GM19455 (cell line): ENCODE results near the gene TMCC1.
"Not testable (repeated sequence)": the region's sequence is repeated elsewhere in the genome, so short reads cannot be mapped to it uniquely, and the experiment has no call there.

Source experiments
- ATAC-seq: cut with Tn5 transposase; IDR thresholded peaks from one replicate; pipeline ENCODE4 v1.9.1; 2021; ENCODE audit not compliant: unreplicated experiment

TMCC1 gene

GRCh38 chr3:129689036-129689435 lies 204.5 kb downstream of the TMCC1 start:
- ATAC-seq = no peak

- no peak for ATAC-seq
Measured at GRCh38 chr3:129688271-129688895, 205.1 kb downstream of the TMCC1 start.

DNA sequence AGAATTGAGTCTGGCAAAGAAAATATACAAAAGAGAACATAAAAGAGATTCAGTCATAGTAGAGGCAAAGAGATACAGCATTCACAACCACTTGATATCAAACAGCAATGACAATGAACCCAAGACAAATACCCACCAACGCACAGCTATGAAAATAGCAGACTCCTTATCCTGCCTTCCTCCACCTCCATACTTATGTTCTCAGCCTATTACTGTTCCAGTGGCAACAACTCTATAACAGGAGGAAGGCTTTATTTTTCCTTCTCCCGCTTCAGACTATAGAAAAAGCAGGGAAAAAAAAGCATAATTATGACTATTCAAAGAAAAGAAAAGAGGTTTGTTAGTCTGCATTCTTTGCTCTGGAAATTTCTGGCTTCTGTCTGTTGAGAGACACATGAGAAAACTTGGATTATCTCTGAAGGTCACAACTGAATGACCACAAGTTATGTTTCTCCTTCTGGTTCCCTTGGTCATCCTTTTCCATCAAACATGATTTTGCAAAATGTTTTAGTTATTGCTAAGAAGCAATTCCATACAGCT lies 205.9 kb downstream of the TMCC1 start:
- ATAC-seq = no peak

GRCh38 chr3:129686941-129687340 lies 206.6 kb downstream of the TMCC1 start:
- no peak for ATAC-seq

- ATAC-seq = no peak
Measured at GRCh38 chr3:129684270-129684669, 209.2 kb downstream of the TMCC1 start.

DNA sequence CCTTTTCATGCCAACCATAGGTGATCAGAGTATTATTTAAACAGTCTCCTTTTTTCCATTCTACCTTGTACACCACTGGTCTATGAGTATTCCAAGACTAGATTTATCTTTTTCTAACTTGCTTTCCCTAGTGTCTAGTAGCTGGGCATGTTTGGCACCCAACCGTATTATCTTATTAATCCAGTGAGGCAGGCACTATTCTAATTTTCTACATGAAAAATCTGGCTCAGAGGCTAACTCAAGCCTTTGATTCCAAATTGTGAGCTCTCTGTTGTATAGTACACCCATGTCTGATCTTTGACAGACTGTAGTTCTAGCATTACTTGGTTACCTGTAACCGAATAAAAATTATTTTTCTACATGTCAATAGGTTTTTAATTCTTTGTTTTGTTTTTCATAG lies 210.3 kb downstream of the TMCC1 start:
- ATAC-seq = no peak

DNA sequence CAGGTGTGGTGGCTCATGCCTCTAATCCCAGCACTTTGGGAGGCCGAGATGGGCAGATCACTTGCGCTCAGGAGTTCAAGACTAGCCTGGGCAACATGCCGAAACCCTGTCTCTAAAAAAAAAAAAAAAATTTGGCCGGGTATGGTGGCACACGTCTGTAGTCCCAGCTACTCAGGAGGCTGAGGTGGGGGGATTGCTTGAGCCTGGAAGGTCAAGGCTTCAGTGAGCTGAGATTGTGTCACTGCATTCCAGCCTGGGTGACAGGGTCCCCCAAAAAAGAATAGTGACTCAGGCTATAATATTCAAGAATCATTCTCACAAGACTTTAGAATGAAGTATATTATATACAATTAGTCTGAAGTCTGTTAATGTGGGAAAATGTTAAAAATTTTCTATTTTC lies 216.5 kb downstream of the TMCC1 start:
- ATAC-seq = no peak

DNA sequence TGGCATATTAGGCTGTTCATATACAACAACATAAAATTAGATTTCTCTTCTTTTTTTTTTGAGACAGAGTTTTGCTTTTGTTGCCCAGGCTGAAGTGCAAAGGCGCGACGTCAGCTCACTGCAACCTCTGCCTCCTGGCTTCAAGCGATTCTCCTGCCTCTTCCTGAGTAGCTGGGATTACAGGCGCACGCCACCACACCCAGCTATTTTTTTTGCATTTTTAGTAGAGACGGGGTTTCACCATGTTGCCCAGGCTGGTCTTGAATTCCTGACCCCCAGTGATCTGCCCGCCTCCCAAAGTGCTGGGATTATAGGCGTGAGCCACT lies 218.8 kb downstream of the TMCC1 start:
- ATAC-seq = not testable (repeated sequence)

- no peak for ATAC-seq
Measured at GRCh38 chr3:129673897-129674797, 219.4 kb downstream of the TMCC1 start.

DNA sequence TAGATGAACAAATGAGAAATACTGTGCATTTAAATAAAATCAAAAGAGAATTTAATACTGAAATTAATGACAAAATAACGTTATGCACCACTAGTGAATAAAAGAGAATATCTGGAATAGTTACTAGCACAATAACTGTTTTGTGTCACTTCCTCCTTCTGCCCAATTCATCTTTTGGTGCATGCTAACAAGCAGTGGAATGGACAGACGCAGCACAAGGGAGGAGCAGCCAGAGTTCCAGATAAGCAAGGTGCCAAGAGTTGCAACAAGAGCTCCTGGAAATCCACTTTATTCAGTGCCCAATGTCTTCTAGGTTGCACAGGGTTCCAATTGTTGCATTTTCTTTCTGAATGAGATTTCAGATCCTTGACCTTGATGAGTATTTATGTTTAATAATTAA lies 220.5 kb downstream of the TMCC1 start:
- ATAC-seq = no peak

DNA sequence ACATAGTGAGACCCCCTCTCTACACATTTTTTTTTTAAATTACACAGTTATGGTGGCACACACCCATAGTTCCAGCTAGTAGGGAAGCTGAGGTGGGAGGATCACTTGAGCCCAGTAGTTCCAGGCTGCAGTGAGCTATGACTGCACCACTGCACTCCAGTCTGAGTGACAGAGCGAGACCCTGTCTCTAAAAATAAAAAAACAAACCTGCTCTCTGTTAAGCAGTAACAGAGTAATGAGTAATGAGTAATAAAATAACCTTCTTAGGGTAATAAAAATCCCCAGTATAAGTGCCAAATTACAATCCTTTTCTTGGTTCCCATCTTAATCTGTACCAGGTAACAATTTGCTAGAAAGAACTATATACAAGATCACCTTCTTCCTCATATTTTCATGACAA lies 221.1 kb downstream of the TMCC1 start:
- ATAC-seq = no peak

- ATAC-seq = no peak
Measured at GRCh38 chr3:129665024-129665768, 228.3 kb downstream of the TMCC1 start.

DNA sequence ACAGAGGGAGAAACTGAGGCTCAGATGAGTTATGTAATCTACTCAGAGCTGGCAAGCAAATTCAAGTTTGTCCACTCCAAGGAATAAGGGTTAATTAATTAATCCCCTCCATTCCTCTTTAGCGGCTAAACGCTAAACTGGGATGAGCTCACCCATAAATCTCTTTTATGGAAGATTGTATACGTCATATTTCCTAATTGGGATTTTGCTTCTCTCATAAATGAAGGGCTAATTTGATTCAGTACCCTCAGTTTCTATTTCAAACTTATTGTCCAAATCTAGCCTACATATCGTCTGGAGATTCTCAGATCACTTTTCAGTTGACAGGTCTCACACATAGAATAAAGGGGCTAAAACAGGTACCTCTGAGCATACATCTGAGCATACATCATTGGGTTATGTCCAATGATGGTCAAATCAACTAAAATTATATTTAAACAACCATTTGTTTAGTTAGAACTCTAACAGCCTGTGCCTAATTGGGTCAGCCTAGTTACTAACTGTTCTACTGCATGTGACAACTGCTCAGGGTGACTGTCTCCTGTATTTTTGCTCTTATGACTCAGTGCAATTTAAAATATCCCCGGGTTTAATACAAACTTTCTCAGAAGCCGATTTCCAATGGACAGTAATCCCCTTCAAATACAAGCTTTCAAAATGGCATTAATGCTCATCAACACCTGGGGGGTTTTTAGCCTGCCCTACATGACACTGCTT lies 229.4 kb downstream of the TMCC1 start:
- no peak for ATAC-seq

GRCh38 chr3:129663045-129663446 lies 230.5 kb downstream of the TMCC1 start:
- ATAC-seq = no peak

DNA sequence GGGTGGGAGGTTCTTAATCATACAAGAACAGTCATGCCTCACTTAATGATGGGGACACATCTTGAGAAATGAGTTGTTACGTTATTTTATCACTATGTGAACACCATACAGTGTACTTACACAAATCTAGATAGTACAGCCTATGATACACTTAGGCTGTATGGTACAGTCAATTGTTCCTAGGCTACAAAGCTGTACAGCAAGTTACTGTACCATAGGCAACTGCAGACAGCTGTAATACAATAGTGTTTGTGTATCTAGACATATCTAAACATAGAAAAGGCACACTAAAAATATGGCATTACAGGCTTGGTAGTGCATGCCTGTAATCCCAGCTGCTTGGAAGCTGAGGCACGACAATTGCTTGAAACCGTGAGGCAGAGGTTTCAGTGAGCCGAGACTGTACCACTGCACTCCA lies 231.3 kb downstream of the TMCC1 start:
- ATAC-seq = no peak

DNA sequence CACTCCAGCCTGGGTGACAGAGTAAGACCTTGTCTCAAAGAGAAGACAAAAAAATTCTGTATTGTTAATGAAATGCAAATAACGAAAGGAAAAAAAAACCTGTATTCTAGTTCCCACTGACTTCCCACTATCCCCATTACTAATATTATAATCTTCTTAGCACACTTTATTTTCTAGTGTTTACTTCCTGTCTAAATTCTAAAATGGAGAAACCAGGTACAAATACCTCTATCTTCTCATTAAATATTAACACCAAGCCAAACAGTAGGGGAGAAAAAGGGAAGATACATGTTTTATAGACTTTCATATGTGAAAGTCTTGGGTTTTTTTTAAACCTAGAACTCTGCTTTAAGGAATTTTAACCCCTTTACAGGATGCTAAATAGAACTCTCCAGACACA lies 231.7 kb downstream of the TMCC1 start:
- no peak for ATAC-seq

- no peak for ATAC-seq
Measured at GRCh38 chr3:129658110-129658843, 235.2 kb downstream of the TMCC1 start.

- ATAC-seq = no peak
Measured at GRCh38 chr3:129657261-129658046, 236.1 kb downstream of the TMCC1 start.

- ATAC-seq = no peak
Measured at GRCh38 chr3:129656659-129657247, 236.8 kb downstream of the TMCC1 start.
